NCI-H2171 (cell line): ENCODE data around the gene ACOXL.
"Not testable (repeated sequence)": the region's sequence is repeated elsewhere in the genome, so short reads cannot be mapped to it uniquely, and the experiment has no call there.

Experiments used
- DNase-seq: peaks from one replicate; lab custom pipeline; 2025; lab: John Stamatoyannopoulos, UW

The ACOXL gene

GRCh38 chr2:110829413-110830146 is 97.2 kb downstream of the ACOXL start:
- no peak for DNase-seq

DNA sequence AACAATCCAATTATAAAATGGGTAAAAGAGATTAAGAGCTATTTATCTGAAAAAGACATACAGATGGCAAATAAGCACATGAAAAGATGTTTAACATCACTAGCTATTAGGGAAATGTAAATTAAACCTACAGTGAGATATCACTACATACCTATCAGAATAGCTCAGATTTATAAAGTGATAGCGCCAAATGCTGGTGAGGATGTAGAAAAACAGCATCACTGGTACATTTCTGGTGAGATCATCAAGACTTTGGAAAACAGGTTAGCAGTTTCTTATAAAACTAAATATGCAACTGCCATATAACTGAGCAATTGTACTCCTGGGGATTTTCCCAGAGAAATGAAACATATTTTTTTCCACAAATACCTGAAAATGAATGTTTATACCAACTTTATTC is 100.4 kb downstream of the ACOXL start:
- no peak for DNase-seq

DNA sequence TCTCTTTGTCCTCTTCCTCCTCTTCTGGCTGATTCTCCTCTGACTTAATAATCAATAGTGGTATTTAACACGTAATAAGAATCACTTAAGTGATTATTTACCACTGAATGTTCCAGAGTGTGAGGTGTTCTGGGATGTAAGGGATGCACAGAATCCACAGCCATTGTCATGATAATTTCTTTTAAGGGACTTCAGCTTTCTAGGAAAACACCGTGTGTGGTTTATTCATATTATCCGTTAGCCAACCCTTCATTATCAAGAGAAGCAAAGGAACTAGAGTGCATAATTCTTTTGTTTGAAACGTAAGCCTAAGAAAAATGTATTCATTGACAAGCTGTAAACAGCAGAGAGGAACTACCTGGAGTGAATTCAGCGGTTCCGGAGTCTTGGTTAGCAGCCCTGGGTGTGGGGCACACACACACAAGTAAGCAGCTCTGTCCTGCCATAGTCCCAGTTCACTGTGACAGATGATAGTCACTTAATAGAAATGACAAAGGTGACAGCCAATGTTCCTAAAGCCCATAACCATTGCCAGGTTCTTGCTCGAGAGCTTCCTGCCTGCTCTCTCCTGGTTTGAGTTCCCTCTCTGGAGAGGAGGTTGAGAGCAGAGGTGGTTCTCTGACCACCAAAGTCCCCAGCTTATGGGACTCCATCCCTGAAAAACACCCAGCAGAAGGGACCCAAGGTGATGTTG is 101.9 kb downstream of the ACOXL start:
- no peak for DNase-seq

GRCh38 chr2:110836671-110837070 is 104.3 kb downstream of the ACOXL start:
- no peak for DNase-seq

DNA sequence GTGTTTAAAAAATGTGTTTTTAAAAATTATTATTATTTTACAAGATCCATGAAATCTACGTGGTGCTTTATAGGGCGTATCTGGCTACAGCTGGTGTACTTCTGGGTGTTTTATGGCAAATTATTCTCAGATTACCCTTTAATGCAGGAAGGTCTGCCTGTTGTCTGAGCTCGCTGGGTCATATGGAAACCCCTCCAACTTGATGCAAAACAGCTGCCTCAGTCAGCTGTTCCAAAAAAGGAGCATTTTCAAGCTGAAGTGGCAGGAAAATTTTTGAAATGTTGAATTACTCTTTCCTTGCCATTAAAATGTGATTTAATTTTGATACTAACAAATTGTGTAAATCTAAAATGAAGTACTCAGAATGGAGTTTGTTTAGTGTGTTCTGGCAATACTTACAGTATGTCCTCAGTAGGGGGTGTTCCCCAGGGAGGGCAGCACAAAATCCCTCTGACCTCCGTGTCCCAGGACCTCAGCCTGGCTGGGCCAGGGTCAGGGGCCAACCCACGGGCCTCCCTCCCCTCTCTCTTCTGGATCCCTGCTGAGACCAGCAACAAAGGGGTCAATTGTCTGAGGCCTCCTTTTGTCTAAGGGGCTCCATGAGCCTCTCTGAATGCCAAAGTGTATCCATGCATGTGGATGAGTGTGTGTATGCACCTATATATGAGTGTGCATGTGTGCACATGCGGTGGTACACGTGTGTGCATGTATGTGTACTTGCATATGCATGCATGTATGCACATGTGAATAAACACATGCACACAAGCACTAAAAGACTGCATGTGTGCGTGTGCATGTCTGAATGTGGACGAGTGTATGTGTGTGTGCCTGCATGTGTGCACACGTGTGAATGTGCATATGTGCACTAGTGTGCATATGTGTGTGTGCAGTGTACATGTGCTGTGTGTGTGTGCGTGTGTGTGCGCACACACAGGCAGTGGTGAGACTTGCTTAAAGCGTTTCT is 105.4 kb downstream of the ACOXL start:
- DNase-seq = peak; percentile 47

DNA sequence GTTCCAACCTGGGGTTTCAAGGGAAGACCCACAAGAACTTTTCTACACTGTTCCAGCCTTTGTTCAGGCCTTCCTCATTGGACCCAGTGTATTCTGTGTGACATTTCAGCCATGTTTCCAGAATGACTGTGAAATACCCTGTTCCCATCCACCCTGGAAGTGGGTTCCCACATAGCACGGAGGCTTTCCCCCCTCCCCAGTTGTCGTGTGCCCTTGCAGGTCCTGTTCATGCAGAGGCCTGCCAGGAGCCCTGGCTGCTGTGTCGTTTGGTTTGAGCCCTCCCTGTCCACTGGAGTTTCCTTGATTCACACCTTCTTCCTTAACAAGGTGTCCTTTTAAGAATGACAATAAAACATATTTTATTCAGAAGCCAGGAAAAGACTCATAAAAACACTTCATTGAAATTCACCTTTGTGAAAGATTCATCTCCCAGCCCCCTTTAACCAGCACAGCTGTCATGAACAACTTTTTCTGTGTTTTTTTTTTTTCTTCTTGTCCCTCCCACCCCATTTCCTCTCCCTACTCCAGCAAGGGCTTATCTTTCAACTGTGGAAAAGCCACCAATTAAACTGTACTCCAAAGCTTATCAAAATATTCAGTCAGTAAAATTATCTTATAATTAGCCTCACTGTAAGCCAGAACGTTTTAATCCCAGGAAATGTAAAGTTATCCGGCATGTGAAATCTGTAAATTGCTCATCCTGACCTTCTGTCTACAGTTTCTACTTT is 106.4 kb downstream of the ACOXL start:
- DNase-seq = no peak

GRCh38 chr2:110840508-110840907 is 108.1 kb downstream of the ACOXL start:
- DNase-seq = no peak

DNA sequence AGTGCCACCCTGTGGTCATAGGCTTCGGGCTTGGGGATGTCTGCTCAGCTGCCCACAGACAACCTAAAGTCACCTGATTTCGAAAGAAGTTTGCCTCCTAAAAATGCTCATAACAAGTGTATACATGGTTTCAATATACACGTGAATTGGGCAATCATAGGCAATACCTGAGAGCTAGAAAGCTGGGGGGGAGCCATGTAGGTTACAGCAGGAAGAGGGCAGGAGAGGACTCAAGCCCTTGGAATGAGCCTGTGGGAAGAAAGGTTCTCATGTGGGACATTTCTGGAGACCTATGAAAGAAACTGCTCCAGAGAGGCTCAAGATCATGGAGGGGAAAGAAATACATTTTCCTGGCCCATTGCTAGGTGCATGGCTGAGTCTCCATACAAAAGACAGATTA is 109.7 kb downstream of the ACOXL start:
- no peak for DNase-seq

- DNase-seq = no peak
These were observed 111.1 kb downstream of the ACOXL start for GRCh38 chr2:110843496-110843895.

GRCh38 chr2:110843959-110844510 is 111.7 kb downstream of the ACOXL start:
- DNase-seq = no peak

GRCh38 chr2:110847651-110848050 is 115.3 kb downstream of the ACOXL start:
- no peak for DNase-seq

DNA sequence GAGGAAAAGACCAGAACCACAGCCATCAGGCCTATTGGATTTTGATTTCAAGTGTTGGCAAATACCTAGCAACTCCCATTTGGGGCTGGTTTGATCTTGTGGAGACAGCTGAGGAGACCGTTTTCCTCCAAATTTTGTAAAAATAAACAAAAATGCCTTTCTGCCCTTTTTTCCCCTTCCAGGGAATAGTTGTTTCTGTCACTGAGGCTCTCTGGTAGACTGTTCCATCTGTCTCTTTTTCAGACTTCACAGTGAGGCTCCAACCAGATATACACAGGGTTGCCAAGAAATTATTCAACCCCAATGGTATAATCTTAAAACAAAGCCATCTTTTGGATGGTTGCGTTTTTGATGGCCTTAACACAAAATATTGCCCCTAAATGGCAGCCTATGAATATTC is 115.7 kb downstream of the ACOXL start:
- no peak for DNase-seq

- no peak for DNase-seq
These were observed 116.2 kb downstream of the ACOXL start for GRCh38 chr2:110848519-110849030.

DNA sequence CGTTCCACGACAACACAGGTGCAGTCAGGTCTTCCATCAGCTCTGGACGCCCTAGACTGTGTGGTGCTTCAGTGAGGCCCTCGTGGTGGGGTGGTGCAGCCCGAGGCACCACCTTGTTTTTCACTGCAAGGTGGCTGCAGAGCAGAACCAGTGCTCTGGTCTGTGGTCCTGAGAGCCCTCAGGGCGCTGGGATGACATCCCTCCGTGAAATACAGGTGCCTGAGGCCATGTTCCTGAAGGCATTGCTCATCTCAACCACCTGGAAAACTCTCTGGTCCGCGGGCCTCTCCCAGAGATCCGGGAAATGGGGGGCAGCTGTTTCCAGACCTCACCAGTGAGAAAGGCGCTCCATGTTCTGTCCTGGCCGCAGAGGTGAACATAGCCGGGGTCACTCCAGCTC is 119.2 kb downstream of the ACOXL start:
- DNase-seq = no peak

DNA sequence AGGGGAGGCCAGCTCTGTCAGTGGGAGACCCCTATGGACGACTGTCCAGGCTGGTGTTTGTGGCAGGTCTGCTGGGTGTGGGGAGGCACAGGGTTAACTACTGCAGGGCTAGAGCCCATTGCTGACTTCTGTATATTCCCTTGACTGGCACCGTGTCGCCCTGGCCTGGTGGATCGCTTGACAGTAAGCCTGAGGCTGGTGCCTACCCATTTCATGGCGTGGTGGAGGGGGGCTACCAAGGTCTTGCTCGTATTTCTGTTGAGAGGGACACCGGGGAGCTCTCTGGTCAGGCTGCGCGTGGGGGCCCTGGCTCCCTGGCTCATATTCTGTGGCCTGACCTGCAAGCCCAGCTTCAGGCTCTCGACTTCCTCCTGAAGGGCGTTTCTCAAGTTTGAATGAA is 119.7 kb downstream of the ACOXL start:
- DNase-seq = no peak

GRCh38 chr2:110852541-110853263 is 120.3 kb downstream of the ACOXL start:
- DNase-seq = no peak

- peak; percentile 10 for DNase-seq
These were observed 121.1 kb downstream of the ACOXL start for GRCh38 chr2:110853516-110853915.

DNA sequence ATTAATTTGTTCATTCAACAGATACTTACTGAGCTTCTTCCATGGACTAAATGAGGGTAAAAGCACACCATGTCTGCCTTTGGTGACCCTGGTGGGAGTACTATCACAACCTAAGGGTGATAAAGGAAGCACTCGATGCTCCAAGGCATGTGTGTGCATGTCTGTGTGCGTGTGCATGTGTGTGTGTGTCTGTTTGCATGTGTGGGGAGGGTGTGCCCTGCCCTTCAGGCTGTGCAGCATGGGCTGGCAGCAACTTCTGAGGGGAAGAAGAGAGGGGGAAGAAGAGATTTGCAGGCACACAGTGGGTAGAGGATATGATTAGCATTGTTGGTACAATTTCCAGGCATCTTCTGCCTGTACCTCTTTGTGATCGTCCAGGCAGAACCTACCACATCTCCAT is 121.6 kb downstream of the ACOXL start:
- DNase-seq = no peak

- no peak for DNase-seq
These were observed 122.1 kb downstream of the ACOXL start for GRCh38 chr2:110854355-110855081.

DNA sequence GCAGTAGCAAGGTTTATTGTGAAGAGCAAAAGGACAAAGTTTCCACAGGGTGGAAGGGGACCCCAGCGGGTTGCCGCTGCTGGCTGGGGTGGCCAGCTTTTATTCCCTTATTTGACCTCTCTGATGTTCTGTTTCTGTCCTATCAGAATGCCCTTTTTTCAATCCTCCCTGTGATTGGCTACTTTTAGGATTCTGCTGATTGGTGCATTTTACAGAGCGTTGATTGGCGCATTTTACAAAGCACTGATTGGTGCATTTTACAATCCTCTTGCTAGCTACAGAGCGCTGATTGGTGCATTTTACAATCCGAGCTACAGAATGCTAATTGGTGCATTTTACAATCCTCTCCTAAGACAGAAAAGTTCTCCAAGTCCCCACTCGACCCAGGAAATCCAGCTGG is 123.5 kb downstream of the ACOXL start:
- not testable (repeated sequence) for DNase-seq
